Astrocyte (in vitro differentiated cells and primary cell): Measurements from ENCODE around the gene ARHGEF17. TPM values are rescaled to one million over a fixed set of nuclear protein-coding genes. Genes with fewer than 3 reads are reported as not detected.

Experiments
- DNase-seq: peaks from one replicate; pipeline ENCODE4 v3.0.0-alpha.2; 2010; ENCODE audit warnings: low read depth
- FAIRE-seq: peaks from 2 replicates; lab custom pipeline; 2011; peaks lifted over from hg19 to GRCh38; lab: Jason Lieb, UNC
- H2AFZ ChIP-seq: 2 replicates; pipeline ENCODE4 v1.6.0; 2012; ENCODE audit warnings: low read depth, low read length, inconsistent platforms
- H3K27ac ChIP-seq: 2 replicates; pipeline ENCODE4 v1.5.1; 2011; ENCODE audit warnings: low read depth, low read length, inconsistent platforms
- H3K27me3 ChIP-seq: 2 replicates; pipeline ENCODE4 v1.6.0; 2011; ENCODE audit warnings: low read length, inconsistent platforms; ENCODE audit not compliant: insufficient read depth
- H3K36me3 ChIP-seq: 2 replicates; pipeline ENCODE4 v1.5.1; 2011; ENCODE audit warnings: low read length, inconsistent platforms; ENCODE audit not compliant: insufficient read depth
- H3K4me1 ChIP-seq: 2 replicates; pipeline ENCODE4 v1.5.1; 2011; ENCODE audit warnings: low read length, inconsistent platforms; ENCODE audit not compliant: insufficient read depth
- H3K4me2 ChIP-seq: 2 replicates; pipeline ENCODE4 v1.6.0; 2012; ENCODE audit warnings: low read length, inconsistent platforms
- H3K4me3 ChIP-seq: 2 replicates; pipeline ENCODE4 v1.5.1; 2011; ENCODE audit warnings: low read depth, mild to moderate bottlenecking, low read length, inconsistent platforms; ENCODE audit not compliant: insufficient read depth
- H3K79me2 ChIP-seq: 2 replicates; pipeline ENCODE4 v1.6.0; 2012; ENCODE audit warnings: mild to moderate bottlenecking, low read length, inconsistent platforms; ENCODE audit not compliant: insufficient read depth
- H3K9ac ChIP-seq: 2 replicates; pipeline ENCODE4 v1.6.0; 2012; ENCODE audit warnings: mild to moderate bottlenecking, low read length, inconsistent platforms
- H3K9me3 ChIP-seq: 2 replicates; pipeline ENCODE4 v1.5.1; 2012; ENCODE audit warnings: low read depth, mild to moderate bottlenecking, low read length, inconsistent platforms; ENCODE audit not compliant: insufficient read depth
- H4K20me1 ChIP-seq: 2 replicates; pipeline ENCODE4 v1.6.0; 2012; ENCODE audit warnings: low read length, inconsistent platforms; ENCODE audit not compliant: insufficient read depth
- H3K27ac Mint-ChIP-seq: one replicate; pipeline ENCODE4 v1.8.0; 2021; ENCODE audit warnings: mild to moderate bottlenecking, mixed read lengths; ENCODE audit not compliant: unreplicated experiment
- H3K27me3 Mint-ChIP-seq: one replicate; pipeline ENCODE4 v1.8.0; 2021; ENCODE audit warnings: low read depth, mixed read lengths; ENCODE audit not compliant: unreplicated experiment
- H3K36me3 Mint-ChIP-seq: one replicate; pipeline ENCODE4 v1.8.0; 2021; ENCODE audit warnings: low read depth, mixed read lengths; ENCODE audit not compliant: unreplicated experiment
- H3K4me1 Mint-ChIP-seq: one replicate; pipeline ENCODE4 v1.8.0; 2021; ENCODE audit warnings: low read depth, mixed read lengths; ENCODE audit not compliant: unreplicated experiment
- H3K4me3 Mint-ChIP-seq: one replicate; pipeline ENCODE4 v1.8.0; 2021; ENCODE audit warnings: mild to moderate bottlenecking, moderate library complexity, mixed read lengths; ENCODE audit not compliant: unreplicated experiment
- H3K9me3 Mint-ChIP-seq: one replicate; pipeline ENCODE4 v1.8.0; 2021; ENCODE audit warnings: mild to moderate bottlenecking, mixed read lengths; ENCODE audit not compliant: unreplicated experiment
- EZH2 ChIP-seq: IDR thresholded peaks from 2 replicates; pipeline ENCODE4 v1.6.1; 2012; ENCODE audit warnings: mild to moderate bottlenecking, low read length, inconsistent platforms; ENCODE audit not compliant: insufficient read depth
- total RNA-seq: library from RNA; stranded (reverse); gene quantifications from 2 replicates; pipeline ENCODE4 v1.2.1, GENCODE V29; 2021
- TF ChIP-seq, protein P1 (sequence below): IDR thresholded peaks from 2 replicates; pipeline ENCODE4 v1.5.1; 2011; ENCODE audit warnings: low read depth, mild to moderate bottlenecking, inconsistent platforms, low read length, moderate library complexity; ENCODE audit not compliant: insufficient read depth

The ARHGEF17 gene
- total RNA-seq, 1 donor from 2014 or later: 66.4 TPM

DNA sequence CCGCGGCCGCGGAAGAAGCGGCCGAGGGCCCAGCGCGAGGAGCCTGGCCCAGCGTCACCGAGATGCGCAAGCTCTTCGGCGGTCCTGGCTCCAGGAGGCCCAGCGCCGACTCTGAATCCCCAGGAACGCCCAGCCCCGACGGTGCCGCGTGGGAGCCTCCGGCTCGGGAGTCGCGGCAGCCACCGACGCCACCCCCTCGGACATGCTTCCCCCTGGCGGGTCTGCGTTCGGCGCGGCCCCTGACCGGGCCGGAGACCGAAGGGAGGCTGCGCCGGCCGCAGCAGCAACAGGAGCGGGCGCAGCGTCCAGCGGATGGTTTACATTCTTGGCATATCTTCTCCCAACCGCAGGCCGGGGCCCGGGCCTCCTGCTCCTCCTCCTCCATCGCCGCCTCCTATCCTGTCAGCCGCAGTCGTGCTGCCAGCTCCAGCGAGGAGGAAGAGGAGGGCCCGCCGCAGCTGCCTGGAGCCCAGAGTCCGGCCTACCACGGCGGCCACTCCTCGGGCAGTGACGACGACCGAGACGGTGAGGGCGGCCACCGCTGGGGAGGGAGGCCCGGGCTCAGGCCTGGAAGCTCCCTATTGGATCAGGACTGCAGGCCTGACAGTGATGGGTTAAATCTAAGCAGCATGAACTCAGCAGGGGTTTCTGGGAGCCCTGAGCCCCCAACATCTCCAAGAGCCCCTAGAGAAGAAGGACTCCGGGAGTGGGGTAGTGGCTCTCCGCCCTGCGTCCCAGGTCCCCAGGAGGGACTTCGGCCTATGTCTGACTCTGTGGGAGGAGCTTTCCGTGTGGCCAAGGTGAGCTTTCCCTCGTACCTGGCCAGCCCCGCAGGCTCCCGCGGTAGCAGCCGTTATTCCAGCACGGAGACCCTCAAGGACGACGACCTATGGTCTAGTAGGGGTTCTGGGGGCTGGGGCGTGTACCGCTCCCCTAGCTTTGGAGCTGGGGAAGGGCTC lies 1.2 kb downstream of the ARHGEF17 start:
- FAIRE-seq: no peak
- TF ChIP-seq, protein P1, sequence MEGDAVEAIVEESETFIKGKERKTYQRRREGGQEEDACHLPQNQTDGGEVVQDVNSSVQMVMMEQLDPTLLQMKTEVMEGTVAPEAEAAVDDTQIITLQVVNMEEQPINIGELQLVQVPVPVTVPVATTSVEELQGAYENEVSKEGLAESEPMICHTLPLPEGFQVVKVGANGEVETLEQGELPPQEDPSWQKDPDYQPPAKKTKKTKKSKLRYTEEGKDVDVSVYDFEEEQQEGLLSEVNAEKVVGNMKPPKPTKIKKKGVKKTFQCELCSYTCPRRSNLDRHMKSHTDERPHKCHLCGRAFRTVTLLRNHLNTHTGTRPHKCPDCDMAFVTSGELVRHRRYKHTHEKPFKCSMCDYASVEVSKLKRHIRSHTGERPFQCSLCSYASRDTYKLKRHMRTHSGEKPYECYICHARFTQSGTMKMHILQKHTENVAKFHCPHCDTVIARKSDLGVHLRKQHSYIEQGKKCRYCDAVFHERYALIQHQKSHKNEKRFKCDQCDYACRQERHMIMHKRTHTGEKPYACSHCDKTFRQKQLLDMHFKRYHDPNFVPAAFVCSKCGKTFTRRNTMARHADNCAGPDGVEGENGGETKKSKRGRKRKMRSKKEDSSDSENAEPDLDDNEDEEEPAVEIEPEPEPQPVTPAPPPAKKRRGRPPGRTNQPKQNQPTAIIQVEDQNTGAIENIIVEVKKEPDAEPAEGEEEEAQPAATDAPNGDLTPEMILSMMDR: no peak
- TF ChIP-seq EZH2: no peak
- H3K4me1 ChIP-seq: peaks cover 54% of the 10 kb centered on the region
- no peaks in the 10 kb centered on the region for H3K9me3 Mint-ChIP-seq
- peak overlapping the region; percentile 93 for H3K9ac ChIP-seq
- H3K4me3 ChIP-seq: peak overlapping the region; percentile 78
- H3K4me1 Mint-ChIP-seq: peaks cover 25% of the 10 kb centered on the region
- peak; percentile 95 for DNase-seq
- H3K27ac ChIP-seq: peak overlapping the region; percentile 98
- H3K36me3 ChIP-seq: no peaks in the 10 kb centered on the region
- no peaks in the 10 kb centered on the region for H3K27me3 ChIP-seq
- H3K4me3 Mint-ChIP-seq: peak overlapping the region; percentile 81
- H3K79me2 ChIP-seq: peaks cover 57% of the 10 kb centered on the region
- peak overlapping the region; percentile 47 for H3K27ac Mint-ChIP-seq
- peaks cover 7% of the 10 kb centered on the region for H3K36me3 Mint-ChIP-seq
- peaks cover 49% of the 10 kb centered on the region for H4K20me1 ChIP-seq
- H3K9me3 ChIP-seq: no peaks in the 10 kb centered on the region
- peak overlapping the region; percentile 99 for H3K4me2 ChIP-seq
- H3K27me3 Mint-ChIP-seq: peaks cover 2% of the 10 kb centered on the region
- H2AFZ ChIP-seq: peak overlapping the region; percentile 51

DNA sequence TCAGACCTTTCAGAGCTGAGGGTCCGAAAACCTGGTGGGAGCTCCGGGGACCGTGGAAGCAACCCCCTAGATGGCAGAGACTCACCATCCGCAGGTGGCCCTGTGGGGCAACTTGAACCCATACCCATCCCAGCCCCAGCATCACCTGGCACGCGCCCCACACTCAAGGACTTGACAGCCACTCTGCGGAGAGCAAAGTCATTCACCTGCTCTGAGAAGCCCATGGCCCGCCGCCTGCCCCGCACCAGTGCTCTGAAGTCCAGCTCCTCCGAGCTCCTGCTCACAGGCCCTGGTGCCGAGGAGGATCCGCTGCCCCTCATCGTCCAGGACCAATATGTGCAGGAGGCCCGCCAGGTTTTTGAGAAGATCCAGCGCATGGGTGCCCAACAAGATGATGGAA lies 2.0 kb downstream of the ARHGEF17 start:
- H3K9ac ChIP-seq: peak overlapping the region; percentile 93
- H3K79me2 ChIP-seq: peaks cover 66% of the 10 kb centered on the region
- H3K9me3 ChIP-seq: no peaks in the 10 kb centered on the region
- peaks cover 33% of the 10 kb centered on the region for H3K4me1 Mint-ChIP-seq
- H3K27me3 Mint-ChIP-seq: no peaks in the 10 kb centered on the region
- TF ChIP-seq, protein P1: no peak
- TF ChIP-seq EZH2: no peak
- no peaks in the 10 kb centered on the region for H3K9me3 Mint-ChIP-seq
- H3K4me2 ChIP-seq: peak overlapping the region; percentile 99
- H3K4me3 Mint-ChIP-seq: peak overlapping the region; percentile 81
- FAIRE-seq (no peak), DNase-seq (no peak)
- H2AFZ ChIP-seq: no peak overlapping the region
- peak overlapping the region; percentile 78 for H3K4me3 ChIP-seq
- H3K27me3 ChIP-seq: no peaks in the 10 kb centered on the region
- peaks cover 62% of the 10 kb centered on the region for H3K4me1 ChIP-seq
- no peak overlapping the region for H3K27ac ChIP-seq
- peaks cover 57% of the 10 kb centered on the region for H4K20me1 ChIP-seq
- H3K36me3 Mint-ChIP-seq: peaks cover 11% of the 10 kb centered on the region
- peak overlapping the region; percentile 58 for H3K27ac Mint-ChIP-seq
- H3K36me3 ChIP-seq: no peaks in the 10 kb centered on the region
